ENCODE measurements around the gene SLC26A1.

Gene SLC26A1

DNA sequence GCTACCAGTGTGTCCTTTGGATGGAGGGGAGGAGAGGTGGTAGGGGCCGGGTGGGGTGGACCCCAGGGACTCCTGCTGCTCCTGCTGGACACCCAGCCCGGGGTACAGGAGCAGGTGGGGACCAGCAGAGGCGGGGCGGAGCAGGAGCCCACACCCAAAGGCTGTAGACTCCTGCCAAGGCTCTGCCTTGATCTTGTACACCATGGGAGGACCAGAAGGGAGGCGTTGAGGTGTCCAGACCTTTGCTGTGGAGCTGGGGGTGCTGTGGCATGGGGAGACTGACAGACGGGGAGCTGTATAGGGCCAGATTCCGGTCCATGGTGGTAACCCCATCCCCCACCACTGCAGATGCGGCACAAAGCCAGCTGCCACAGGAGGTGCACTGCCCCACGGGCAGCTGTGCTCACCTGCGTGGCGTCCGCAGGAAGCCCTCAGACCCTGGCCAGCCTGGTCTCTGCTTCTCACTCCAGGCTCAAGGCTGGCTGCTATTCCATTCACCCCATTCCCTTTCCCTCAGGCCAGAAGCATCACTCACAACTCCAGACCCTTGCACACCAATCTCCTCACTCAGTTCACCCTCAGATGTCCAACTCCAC lies 5.0 kb upstream of the SLC26A1 start:
- DNase-seq = no peak

DNA sequence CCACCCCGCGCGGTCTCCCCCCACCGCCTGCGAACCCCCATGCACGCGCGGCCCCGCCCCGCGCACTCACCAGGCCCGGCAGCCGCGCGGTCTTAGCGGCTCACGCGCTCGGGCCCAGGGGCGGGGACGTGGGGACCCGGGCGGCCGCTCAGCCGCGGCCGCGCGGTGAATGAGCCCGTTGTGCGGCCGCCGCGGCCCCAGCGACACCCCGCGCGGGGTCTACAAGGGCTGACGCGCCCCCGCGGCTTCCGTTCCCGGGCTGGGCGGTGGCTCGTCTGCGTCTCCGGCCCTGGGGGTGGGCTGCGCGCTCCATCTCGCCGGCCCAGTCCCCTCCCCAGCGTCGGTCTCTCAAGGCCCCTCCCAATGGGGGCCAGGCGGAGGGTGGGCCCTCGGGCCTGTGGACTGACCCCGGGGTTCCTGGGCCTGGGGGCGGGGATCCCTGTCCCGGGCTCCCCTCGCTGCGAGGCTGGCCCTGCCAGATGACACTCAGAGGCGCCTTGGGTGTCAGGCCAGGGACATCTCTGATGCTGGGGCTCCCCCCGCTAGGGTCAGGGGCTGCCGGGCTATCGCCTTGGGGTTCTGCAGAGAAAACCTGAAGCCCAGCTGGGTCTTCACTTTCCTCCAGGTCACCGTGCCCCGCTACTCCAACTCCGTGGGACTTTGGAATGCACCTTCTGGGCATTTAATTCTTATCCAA lies 4.3 kb upstream of the SLC26A1 start:
- DNase-seq = no peak

DNA sequence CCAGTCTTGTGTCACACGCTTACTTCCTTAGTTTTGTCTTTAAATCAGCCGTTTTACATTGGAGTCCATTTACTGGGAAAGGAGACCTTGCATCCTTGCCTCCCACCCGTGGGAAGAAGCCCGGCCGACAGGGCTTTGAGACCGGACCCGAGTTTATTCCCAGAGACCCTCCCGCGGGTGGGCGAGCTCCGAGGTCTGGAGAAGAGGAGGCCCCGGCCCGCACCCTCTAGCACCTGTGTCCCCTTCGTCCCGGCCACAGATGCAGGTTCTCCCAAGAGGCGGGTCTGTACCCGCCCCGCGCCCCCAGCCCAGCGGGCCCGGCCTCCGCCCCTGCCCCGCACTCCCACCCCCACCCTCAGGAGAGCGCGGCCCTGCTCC lies 3.8 kb upstream of the SLC26A1 start:
- no peak for DNase-seq

DNA sequence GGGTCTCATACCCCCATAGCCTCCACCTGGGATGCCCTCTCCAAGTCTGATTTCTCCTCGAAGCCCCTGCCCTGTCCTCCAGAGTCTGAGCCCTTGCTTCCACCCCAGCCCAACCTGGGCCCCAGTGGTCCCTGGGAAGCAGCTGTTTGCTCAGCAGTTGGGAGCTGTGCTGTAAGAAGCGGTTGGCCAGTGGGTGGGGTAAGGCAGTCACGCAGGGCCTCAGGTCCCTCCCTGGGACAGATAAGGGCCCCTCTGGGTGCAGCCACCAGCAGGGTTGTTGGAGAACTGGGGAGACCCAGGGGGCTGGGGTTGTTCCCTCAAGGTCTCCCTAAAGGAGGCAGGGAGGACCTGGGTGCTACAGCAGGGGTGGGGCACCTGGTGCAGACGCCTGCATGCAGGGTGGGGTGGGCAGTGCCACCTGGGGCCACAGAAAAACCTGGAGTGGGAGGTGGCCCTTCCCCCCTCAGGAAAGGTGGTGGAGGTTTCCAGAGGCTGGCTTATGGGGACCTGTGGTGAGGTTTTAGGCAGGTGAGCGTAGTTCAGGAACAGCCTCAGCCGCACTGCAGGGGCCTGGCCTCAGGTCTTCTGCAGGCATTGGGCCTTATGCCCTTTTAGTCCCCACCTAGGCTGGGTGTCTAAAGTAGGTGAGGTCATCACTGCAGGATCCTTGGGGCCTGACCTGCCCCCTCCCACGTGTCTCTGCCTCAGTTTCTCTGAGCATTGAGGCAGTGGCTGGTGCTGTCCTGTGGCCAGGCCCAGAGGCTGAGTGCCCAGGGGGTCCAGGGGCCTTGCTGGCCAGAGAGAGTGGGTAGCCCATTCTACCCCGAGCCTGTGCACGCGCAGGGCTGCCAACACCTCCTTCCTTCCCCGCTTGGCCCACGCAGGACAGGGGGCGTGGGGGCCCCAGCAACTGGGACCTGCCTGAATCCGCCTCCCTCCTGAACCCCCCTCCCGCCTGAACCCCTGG lies 3.1 kb upstream of the SLC26A1 start:
- DNase-seq = no peak

DNA sequence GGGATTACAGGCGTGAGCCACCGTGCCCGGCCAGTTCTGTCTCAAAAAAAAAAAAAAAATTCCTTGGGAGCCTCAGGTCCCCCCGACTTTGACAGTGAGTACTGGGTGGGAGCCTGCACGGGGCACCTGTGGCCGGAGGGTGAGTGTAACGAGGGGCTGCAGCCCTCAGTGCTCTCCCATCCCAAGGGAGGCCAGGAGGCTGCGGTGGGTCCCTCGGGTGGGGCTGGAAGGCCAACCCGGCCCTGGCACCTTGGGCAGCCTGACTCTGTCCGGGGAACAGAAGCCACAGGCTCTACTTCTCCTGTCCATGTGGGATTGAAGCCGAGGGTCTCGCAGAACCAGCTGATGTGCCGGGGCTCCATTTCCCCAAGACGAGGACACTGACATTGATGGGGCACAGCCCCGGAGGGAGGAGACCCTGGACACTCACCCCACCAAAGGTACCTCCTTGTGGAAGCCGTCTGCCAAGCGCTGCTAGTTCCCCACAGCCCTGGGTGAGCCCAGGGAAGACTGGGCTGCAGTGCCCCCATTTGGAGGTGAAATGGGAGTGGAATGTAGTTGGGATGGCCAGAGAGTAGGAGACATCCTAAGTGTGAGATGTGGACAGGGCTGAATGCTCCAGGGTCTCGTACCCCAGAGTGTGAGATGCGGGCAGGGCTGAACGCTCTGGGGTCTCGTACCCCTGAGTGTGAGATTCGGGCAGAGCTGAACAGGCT lies 2.3 kb upstream of the SLC26A1 start:
- no peak for DNase-seq

DNA sequence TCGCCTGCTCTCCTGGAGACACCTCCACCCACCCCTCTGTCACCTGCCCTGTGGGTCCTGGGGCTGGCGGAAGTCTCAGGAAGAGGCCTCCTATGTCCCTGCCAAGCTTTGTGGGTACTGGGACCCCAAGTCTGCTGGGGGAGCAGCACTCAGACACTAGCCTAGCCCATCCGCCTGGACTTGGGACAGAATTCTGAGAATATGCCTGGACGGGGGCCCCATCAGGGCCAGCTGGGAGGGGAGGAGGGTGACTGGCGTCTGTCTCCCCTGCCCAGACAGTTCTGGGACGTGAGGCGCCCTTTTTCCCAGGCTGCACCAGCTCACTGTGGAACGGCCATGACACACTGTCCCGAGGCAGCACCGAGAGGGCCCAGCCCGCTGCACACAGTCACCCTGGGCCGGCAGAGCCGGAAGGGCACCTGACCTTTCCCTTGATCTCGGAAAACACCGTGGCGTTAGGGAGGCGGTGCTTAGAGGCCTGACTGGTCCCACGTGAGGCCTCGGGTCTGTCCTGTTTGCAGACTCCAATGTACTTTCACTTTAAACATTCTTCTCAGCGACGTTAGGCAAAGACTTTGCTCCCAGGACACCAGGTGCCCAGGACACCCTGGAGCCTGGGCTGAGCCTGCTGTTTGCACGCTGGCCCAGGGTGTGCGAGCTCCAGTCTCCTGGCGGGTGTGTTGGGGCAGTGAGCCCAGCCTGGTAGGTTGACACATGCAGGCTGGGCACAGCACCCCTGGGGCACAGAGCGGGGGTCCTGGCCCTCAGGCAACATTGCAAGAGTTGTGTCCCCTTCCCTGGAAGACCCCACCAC lies 700 bp downstream of the SLC26A1 start:
- no peak for DNase-seq

DNA sequence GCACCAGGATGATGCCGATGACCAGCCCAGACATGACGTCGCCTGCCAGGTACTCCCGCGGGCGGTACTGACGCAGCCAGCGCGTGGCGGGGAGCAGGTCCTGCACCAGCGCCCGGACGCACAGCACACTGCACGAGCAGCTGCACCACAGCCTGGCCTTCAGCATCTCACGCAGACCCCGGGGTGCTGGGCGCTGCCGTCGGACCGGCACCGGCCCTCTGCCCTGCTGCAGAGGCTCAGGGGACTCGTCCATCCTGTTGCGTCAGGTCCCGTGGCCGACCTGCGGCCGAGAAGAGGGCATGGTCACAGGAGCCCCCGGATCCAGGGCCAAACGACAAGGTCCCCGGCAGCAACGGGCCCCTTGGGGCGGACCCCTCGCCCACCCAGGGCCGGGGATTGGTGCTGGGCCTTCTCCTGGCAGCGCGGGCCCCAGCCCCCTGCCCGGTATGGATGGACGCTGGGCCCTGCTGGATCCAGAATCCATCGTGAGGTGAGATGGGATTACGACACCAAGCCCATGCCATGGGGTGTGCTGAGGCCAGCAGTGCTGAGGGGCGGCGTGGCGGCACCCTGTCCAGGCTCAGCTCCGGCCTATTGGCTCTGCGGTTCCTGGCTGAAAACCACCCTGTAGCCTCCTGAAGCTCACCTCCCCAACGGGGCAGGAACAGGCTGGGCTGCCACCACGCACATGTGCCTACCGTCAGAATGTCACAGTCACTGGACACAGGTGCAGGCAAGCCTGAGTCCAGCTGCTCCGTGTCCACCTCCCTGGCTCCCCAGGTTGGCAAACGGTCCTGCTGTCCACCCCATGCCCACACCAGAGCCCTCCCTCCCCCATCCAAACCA lies 1.5 kb downstream of the SLC26A1 start:
- DNase-seq = no peak

DNA sequence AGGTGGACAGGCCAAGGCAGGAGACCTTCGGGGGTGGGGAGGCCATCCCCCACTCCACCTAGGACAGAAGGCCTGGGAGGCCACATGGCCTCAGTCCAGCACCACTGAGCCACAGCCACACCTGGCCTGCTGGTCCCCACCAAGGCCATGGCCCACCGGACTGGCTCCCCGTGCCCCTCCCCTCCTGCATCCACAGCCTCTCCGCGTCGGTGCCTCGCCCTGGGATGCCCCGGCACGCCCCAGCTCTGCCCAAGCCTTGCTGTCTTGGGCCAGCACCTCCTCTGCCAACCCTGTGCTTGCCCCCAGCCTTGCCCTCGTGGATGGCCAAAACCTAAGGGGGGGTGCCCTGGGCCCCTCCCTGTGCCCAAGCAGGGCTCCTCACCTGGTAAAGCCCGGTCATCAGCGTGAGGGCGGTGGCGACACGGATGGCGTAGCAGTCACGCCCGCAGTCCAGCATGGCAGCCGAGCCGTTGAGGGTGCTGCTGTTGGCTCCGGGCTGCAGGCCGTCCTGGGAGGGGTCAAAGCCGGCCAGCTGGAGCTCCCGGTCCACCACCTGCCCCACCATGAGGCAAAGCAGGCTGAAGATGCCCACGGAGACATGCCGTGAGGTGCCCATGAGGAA lies 2.3 kb downstream of the SLC26A1 start:
- no peak for DNase-seq

DNA sequence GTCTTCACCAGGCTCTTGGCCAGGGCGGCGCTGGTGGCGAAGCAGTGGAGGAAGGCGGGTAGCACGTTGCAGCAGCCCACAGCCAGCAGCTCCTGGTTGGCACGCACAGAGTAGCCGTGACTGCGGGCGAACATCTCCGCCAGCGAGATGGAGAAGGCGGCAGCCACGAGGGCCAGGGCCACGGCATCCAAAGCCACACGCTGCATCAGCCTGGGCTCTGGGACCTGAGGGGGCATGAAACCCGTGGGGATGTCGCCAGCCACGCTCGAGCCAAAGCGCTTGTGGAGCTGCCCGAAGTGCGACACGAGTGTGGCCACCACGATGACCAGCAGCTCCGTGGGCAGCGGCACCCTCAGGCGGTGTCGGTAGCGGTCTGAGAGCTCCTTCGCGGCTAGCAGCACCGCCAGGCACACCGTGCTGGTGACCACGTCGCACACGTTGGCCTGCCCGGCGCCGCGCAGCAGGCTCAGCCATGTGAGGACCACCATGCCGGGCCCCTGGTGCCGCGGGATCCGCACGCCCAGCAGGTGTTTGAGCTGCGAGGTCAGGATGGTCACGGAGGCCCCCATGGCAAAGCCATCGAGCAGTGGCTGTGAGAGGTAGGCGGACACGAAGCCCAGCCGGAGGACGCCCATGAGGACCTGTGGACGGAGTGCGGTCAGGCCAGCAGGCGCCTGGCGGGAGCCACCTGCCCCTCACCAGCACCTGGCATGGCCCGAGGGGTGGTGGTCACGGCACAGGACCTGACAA lies 3.3 kb downstream of the SLC26A1 start:
- no peak for DNase-seq

DNA sequence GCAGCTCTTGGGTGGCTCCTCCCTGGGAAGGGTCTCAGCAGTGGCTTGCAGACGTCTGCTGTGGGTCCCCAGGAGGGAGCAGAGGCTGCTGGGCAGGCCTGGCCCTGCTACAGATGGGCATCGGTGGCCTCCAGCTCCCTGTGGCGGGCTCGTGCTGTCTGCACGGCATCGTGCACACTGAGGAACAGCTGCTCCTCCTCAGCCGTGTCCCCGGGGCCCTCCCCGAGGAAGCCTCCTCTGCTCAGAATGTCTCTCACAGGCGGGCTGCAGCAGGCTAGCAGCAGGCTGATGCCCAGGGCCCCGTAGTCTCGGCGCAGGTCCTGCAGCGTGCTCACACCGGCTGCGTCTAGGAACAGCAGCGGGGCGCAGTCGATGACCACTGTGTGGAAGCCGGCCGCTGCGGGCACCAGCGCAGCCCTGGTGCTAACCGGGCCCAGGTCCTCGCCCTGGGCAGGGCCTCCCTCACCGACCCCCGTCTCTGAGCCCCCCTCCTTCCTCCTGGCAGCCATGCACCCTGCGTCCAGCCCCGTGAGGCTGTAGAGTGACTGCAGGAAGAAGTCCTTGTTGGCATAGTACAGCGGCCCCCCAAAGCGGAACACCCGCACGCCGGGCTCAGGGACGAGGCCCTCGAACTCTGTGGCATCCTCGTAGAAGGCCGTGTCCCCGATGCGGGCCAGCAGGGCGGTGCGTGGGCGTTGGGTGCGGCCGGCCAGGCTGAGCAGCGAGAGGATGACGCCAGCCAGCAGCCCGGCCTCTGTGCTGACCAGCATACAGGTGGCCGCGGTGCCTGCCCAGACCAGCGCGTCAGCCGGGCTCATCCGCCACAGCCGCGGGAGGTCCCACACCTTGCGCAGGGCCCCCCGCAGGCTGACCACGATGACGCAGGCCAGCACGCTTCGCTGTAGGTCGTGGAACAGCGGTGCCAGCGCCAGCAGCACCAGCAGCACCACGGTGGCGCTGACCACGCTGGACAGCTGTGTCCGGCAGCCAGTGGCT lies 4.2 kb downstream of the SLC26A1 start:
- DNase-seq = no peak

DNA sequence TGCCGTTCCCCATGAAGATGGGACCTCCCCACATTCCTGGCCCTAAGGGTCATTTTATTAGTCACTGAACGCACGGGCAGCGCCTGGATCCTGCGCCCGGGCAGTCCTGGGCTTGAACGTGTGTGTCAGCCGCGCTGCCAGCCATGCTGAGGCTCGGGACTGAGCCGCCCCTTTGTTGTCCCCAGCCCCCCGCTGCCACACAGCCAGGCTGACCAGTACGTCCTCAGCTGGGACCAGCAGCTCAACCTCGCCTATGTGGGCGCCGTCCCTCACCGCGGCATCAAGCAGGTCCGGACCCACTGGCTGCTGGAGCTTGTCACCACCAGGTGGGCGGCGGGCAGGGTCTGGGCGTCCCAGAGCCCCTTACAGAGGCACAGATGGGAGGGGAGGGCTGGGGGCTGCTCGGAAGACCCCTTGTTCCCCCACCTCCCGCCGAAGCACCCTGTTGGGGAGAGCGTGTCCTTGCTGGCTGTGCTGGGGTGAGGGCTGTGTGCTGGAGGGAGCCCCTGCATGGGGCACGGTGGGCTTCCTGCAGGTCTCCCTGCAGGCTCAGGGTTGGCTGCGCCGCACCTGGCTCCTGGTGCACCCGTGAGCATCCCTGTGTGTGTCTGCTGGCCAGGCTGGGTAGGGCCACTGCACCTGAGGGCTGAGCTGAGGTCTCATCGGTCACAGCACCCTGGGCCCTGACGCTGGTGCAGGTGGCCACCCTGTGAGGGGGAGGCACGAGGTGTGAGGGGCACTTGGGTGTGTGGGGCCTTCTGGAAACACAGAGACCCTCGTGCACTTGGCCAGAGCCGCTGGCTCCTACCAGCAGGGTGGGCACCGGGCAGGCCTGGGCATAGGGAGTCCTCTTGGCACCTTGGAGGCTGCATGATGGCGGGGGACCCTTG lies 5.3 kb downstream of the SLC26A1 start:
- no peak for DNase-seq

DNA sequence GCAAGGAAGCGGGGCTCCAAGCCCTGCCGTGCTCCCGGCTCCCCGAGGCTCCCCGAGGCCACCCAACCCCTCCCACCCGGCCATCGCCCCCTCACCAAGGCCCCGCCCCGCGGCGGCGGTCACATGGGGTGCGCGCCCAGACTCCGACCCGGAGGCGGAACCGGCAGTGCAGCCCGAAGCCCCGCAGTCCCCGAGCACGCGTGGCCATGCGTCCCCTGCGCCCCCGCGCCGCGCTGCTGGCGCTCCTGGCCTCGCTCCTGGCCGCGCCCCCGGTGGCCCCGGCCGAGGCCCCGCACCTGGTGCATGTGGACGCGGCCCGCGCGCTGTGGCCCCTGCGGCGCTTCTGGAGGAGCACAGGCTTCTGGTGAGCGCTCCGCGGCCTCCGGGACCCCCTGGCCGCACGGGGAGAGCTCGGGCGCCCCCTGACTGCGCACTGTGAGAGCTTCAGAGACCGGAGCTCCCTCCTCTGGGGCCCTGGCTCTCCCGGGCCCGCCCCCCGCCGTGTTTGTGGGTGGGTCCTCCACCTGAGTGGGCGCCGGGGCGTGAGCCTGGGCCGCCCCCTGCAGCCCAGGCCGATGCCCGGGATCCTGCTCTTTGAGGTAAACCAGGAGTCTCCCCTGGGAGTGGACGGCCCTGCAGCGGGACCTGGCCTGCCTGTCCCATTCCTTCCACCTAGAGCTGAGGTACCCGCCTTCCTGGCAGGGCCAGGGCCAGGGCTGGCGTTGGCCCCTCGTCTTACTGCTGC lies 6.2 kb downstream of the SLC26A1 start, which contains the start of gene IDUA:
IDUA (plus strand) TSS at position 166 of the 745 bp plus-strand sequence; CDS start at position 207, 41 bp downstream.
- peak; percentile 84 to 86 for DNase-seq

DNA sequence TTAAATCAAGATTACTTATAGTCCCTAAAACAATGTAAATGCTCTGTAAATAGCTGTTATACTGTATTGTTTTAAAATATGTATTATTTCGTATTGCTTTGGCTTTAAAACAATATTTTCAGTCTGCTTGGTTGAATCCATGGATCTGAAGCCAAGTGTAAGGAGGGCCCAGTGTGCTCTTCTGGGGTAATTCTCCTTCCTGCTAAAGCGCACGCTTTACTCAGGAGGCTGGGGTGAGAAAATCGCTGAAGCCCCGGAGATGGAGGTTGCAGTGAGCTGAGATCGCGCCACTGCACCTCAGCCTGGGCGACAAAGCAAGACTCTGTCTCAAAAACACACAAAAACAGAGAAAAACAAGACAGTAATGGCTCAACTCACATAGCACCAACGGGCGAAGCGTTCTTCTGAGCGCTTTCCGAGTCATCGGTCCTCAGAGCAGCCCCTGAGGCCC lies 6.8 kb downstream of the SLC26A1 start:
- no peak for DNase-seq

DNA sequence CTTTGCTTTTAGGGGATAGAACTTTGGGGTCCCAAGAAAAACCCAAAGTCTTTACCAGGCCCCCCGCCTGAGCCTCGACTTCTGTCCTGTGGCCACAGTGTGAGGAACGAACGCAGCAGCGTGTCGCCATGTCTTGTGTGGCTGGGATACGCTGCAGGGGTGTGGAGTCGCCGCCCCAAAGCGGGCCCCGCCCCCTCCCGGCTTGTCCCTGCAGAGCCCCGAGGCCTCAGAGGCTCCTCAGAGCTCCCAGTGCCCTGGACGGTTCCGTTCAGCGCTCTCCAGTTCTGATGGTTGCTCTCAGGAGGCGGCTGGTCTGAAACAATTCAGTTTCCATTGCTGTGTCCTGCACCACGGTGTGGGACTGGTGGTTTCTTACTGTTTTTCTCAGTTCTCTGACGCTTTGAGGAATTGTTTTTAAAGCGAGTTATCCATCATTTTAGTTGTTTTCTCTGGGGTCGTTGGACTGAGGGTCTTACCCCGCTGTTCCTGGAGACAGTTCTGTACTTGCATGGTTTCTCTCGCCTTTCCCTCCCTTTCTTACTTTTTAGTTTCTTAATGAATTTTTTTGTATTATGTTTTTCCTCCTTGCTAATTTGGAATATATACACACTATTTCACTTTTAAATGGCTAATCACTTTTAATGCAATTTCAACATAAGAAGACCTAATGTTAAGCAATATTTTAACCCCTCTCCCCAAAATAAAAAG lies 7.9 kb downstream of the SLC26A1 start:
- DNase-seq = peak; percentile 71

DNA sequence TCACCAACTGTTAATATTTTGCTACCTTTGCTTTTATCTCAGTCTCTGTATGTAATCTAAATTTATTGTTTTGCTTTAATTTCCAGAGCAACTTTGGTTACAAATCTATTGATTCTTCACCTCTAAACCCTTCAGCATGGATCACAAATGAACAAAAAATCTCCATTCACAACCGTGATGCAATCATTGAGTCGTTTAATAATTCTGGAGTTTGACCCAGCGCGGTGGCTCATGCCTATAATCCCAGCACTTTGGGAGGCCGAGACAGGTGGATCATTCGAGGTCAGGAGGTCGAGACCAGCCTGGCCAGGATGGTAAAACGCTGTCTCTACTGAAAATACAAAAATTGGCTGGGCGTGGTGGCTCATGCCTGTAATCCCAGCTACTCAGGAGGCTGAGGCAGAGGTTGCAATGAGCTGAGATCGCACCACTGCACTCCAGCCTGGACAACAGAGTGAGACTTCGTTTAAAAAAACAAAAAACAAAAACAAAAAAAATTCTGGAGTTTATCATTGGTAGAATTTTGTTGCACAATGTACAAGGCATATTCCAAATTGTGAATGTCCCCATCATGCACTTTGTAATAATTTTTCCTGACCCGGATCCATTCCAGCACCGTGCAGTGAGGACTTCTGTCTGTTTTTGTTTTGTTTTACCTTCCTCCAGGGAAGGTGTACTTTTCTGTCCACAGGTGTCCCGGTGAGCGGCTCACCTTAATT lies 8.7 kb downstream of the SLC26A1 start:
- no peak for DNase-seq
